ENCODE results near the gene SLC25A19.
"Not testable (repeated sequence)": the region's sequence is repeated elsewhere in the genome, so short reads cannot be mapped to it uniquely, and the experiment has no call there.

SLC25A19 gene

DNA sequence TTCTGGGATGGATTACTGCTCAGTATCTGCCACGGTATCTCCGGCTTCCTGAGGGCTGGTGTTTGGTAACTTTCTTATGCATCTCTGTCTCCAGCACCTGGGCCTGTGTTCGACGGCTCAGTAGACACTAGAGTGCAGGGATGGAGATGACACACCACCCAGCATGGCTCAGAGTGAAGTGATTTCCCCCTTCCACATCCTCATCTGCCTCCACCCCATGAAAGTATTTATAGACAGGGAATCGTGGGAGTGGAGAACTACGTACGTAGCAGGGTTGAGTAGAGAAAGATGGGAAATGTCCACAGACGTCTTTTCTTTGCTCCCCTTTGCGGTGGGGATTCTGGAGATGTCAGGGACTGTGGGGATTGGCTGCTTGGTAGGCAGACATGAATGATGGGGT, 11.8 kb upstream of the SLC25A19 start:
- no peak for DNase-seq

DNA sequence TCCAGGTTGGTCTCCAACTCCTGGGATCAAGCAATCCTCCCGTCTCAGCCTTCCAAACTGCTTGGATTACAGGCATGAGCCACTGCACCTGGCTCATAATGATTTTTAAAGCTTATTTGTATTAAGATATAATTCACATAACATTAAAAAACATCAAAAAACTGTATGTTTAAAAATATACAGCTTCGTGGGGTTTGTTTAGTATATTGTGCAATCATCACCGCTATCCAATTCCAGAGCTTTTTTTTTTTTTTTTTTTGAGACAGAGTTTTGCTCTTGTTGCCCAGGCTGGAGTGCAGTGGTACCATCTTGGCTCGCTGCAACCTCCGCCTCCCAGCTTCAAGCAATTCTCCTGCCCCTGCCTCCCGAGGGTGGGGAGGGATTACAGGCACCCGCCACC, 11.0 kb upstream of the SLC25A19 start:
- no peak for DNase-seq

DNA sequence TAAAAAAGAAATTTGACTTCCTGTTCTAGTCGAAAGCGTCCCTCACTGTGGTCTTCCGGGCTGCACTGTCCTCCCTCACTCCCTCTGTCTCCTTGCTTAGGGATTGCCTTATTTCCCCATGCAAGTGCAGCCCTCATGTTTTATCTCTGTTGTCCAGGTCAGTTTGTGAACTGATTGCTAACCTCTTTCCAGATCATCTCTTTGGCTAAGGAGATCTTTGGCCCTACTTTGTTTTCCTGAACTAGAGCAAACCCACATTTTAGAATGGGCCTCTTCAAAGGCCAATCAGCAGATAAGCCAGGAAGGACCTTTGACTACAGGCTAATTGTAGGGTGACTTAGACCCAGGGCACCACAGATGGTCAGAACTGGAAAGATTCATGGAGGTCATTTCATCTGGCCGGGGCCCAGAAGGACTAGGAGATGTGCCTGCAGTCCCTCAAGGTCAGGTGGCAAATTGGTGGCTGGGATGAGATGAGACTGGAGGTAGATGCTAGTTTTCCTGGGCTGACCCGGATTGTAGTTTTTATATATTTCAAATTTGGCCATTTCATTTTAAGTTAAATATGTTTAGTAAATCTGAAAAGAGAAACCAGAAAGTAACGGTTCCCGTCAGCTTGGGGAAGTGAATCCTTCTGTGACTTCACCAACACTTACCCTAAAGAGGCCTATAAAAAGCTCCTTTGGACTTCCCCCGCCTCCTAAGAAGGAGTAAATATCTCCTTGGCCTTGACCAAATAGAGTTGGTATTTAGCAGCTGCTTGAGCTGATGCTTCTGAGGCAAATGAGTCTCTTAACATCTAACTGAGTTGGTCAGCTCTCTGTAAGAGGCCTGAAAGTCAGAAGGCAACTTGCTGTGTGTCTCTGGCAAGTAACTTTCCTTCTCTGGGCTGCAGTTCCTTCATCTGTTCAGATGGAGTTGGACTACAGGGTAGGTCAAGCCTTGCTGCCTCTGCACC, 6.2 kb upstream of the SLC25A19 start:
- no peak for DNase-seq

DNA sequence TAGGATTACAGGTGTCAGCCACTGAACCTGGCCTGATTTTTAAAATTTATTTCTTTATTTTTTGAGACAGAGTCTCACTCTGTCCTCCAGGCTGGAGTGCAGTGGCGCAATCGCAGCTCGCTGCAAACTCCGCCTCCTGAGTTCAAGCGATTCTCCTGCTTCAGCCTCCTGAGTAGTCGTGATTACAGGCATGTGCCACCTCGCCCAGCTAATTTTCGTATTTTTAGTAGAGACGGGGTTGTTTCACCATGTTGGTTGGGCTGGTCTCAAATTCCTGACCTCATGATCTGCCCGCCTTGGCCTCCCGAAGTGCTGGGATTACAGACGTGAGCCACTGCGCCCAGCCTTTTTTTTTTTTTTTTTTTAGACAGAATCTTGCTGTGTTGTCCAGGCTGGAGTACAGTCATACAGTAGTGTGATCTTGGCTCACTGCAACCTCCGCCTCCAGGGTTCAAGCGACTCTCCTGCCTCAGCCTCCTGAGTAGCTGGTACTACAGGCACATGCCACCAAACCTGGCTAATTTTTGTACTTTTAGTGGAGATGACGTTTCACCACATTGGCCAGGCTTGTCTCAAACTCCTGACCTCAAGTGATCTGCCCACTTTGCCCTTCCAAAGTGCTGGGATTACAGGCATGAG, 3.7 kb upstream of the SLC25A19 start:
- DNase-seq = not testable (repeated sequence)

GRCh38 chr17:75289832-75290337, 652 bp upstream of the SLC25A19 start:
- peak; percentile 68 for DNase-seq

GRCh38 chr17:75288770-75289114, 491 bp downstream of the SLC25A19 start:
- DNase-seq = peak; percentile 49

GRCh38 chr17:75288359-75288758, 874 bp downstream of the SLC25A19 start:
- no peak for DNase-seq

DNA sequence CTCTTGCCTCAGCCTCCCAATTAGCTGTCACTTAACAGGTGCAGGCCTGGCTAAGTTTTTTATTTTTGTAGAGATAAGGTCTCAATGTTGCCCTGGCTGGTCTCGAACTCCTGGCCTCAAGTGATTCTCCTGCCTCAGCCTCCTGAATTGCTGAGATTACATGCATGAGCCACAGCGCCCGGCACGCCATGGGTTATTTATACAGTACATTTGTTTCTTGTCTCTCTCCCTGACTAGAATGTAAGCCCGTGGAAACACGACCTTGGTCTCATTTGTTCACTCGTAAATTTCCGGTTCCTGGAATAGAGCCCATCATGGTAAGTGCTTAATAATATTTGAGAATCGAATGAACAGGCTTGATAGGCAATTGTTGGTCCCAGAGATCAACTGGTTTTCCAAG, 2.0 kb downstream of the SLC25A19 start:
- no peak for DNase-seq

GRCh38 chr17:75285123-75285522, 4.1 kb downstream of the SLC25A19 start:
- no peak for DNase-seq

GRCh38 chr17:75280189-75280588, 9.0 kb downstream of the SLC25A19 start:
- not testable (repeated sequence) for DNase-seq

- no peak for DNase-seq
These were observed 11.6 kb downstream of the SLC25A19 start for GRCh38 chr17:75277664-75278071.

DNA sequence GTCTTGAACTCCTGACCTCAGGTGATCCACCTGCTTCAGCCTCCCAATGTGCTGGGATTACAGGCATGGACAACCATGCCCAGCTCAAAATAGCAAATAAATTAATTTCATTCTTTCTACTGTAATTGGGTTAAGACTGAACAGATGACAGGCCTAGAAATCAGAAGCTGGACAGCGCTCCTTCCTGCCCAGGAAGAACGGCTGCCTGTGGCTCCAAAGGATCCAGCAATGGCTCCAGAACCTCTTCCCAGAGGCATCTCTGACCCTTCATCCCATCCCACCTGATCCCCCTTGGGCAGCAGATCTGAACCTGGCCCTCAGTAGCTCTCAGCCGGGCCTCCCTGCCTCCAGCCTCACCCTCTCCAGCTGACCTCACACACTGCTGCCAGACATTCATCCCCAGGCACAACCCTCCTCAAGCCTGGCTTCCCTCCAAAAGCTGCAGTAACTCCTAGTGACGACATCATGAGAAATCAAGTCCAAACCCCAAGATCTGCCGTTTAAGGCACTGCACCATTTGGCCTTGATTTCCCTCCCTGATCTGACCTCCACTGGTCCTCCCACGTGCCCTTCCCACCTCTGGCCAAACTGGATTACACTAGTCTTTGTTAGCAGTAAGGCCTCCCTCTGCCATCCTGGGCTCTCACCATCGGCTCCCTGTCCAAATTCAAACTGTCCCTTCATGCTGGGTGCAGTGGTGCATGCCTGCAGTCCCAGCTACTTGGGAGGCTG, 15.1 kb downstream of the SLC25A19 start:
- no peak for DNase-seq

- no peak for DNase-seq
These were observed 16.4 kb downstream of the SLC25A19 start for GRCh38 chr17:75272848-75273184.

GRCh38 chr17:75271955-75272847, 17.0 kb downstream of the SLC25A19 start:
- no peak for DNase-seq

- peak; percentile 81 for DNase-seq
These were observed 17.8 kb downstream of the SLC25A19 start for GRCh38 chr17:75271233-75271954.

GRCh38 chr17:75270966-75271232, 18.3 kb downstream of the SLC25A19 start, which contains the start of gene MIF4GD:
MIF4GD (minus strand) TSS chr17:75271231; CDS start chr17:75270195, 1,036 bp downstream.
- DNase-seq = no peak

- peak; percentile 46 for DNase-seq
These were observed 18.8 kb downstream of the SLC25A19 start for GRCh38 chr17:75270218-75270965.

DNA sequence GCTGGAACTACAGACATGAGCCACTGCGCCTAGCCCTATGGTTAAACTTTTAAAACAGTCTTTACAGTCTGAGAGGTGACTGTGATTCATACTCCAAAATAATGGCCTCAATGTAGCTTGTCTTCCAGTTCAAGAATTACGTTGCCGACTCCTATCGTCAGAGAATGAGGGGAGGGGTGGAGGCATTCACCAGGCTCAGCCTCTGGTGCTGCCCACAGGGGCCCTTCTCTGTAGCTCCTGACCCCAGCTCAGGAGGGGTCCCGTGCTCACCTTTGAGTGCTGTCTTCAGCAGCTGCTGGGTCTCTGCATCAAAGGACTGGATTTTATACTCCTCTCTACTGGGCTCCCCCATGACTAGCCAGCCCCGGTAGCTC, 19.4 kb downstream of the SLC25A19 start:
- no peak for DNase-seq

DNA sequence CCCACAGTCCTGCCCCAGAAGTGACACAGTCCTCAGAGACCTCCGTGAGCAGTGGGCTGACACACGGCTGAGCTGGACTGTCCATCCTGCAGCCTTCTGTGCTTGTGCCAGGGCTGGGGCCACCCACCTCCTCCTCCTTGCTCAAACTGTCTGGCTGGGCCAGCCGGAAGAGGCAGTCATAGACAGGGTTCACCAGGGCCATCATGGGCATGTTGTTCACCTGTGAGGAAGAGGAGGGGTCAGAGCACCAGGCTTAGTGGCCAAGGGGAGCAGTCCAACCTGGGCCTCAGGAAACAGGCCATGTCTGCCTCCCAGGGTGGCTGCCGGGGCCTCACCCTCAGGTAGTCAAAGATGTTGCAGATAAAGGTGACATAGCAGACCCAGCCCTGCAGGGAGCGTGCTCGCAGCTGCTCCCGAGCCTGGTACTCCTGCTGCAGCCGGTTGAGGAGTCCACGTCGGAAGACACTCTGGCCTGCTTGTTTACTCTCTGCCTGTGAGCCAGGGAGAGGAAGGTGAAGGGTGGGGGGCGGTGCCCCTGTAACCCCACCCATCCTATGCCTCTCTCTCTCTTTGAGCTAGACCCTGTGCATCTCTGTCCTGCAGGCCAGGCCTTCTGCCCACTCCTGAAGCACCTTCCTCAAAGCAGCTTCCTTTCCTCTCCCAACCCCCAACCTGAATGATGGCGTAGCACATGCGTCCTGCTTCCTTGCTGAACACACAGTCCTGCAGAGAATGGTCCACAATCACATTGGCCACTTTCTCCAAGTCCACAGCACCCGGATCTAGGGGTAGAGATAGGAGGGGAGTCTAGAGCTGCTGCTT, 21.6 kb downstream of the SLC25A19 start:
- no peak for DNase-seq

- no peak for DNase-seq
These were observed 22.2 kb downstream of the SLC25A19 start for GRCh38 chr17:75267153-75267410.

All from stimulated activated naive CD4-positive, alpha-beta T cell treated with Interleukin-2 at 50 U/mL for 16 hours (primary cell).